Pancreas (tissue), 10 donors: ENCODE measurements around the gene SSR1. TPM values are rescaled to one million over a fixed set of nuclear protein-coding genes. Genes with fewer than 3 reads are reported as not detected.

Experiments used
- ATAC-seq, 4 donors: fragments of 200-7000 bp; cut with Tn5 transposase; one replicate each; pipeline versions ENCODE4 v1.8.0 to v1.9.1; 2020; ENCODE audit warnings: mild to moderate bottlenecking in 4 of 4, moderate library complexity in 4 of 4
- DNase-seq, 6 donors: peaks; one replicate each; pipeline ENCODE4 v3.0.0-alpha.2; 2020
- FAIRE-seq: peaks from 2 replicates; lab custom pipeline; 2012; peaks lifted over from hg19 to GRCh38; lab: Jason Lieb, UNC
- H3K27ac ChIP-seq, 4 donors: fragments of 200-600 bp; sonication (generic); 1 replicate in 3 of 4; 2 replicates in 1 of 4; pipeline versions ENCODE4 v1.5.0 to v1.8.0; 2020
- H3K27me3 ChIP-seq, 4 donors: fragments of 200-600 bp; one replicate each; pipeline ENCODE4 v1.8.0; 2021
- H3K36me3 ChIP-seq, 3 donors: fragments of 200-600 bp; sonication (generic) in 1 of 3; one replicate each; pipeline versions ENCODE4 v1.5.0 to v1.8.0; 2020 to 2021
- H3K4me1 ChIP-seq, 3 donors: fragments of 200-600 bp; one replicate each; pipeline ENCODE4 v1.8.0; 2021
- H3K4me3 ChIP-seq, 4 donors: fragments of 200-600 bp; sonication (generic) in 2 of 4; one replicate each; pipeline versions ENCODE4 v1.5.0 to v1.8.0; 2020 to 2021
- H3K9me3 ChIP-seq, 4 donors: fragments of 200-600 bp; one replicate each; pipeline ENCODE4 v1.8.0; 2021
- CTCF ChIP-seq, 4 donors: fragments of 200-600 bp; sonication (generic) in 3 of 4; IDR thresholded peaks; one replicate each; pipeline versions ENCODE4 v1.5.0 to v1.8.0; 2021; ENCODE audit warnings: antibody characterized with exemption in 4 of 4
- WGBS, 2 donors: extraction: QIAGEN DNeasy Blood & Tissue Kit; methylation state at CpG; one replicate each; pipeline ENCODE4 v1.1.7; 2013; 5-methylcytosine and 5-hydroxymethylcytosine counted together
- intact Hi-C, 3 donors: fragments of 100-400 bp; cut with DNase I; formaldehyde crosslinking; loops; one replicate each; pipeline versions ENCODE4 v1.11.1 to v1.14.2; 2022
- polyA plus RNA-seq, 2 donors: library from polyadenylated mRNA; stranded (reverse); fragments of 200-250 nt; gene quantifications; one replicate each; pipeline ENCODE4 v1.2.3, GENCODE V29; 2013
- total RNA-seq, 6 donors: library from RNA; stranded (reverse); fragmentation: NEBNext Ultra II Directional in 4 of 6; extraction: Animal tissue kit (Norgen Biotek cat#: 25700) in 4 of 6; gene quantifications; one replicate each; pipeline versions ENCODE4 v1.2.1 to v1.2.4, GENCODE V29; 2021 to 2023
- donor health status: healthy with polysubstance abuse.
- donor health status: DM: no; HTN: no; CAD: no; lungs with moderate emphysema.
- donor health status: DM: no; HTN: no; CAD: no.
- donor health status: control.
- donor health status: control.
- donor health status: Bipolar disorder and iron deficiency.
- donor health status: DM: yes; HTN: yes; CAD: no.
- donor health status: DM: no; HTN: no; CAD: no.
- donor health status: DM: no; HTN: no; CAD: no.
- donor health status: DM: yes; HTN: yes; CAD: no.

The SSR1 gene
- total and polyA plus RNA-seq, 8 donors = 11.5 to 138 (median 79.6) TPM

- no peak for TF ChIP-seq CTCF (IDR thresholded peaks at IDR 0.05)
- FAIRE-seq (no peak), DNase-seq (no peak), ATAC-seq (no peak)
- intact Hi-C loops = no loop called here
- Histone ChIP-seq H3K27me3 (no peaks in the 10 kb centered on the region), H3K9me3 (no peaks in the 10 kb centered on the region), H3K4me1 (peaks cover 0 to 5% (median 4%) of the 10 kb centered on the region in 3 donors), H3K4me3 (no peak overlapping the region), H3K36me3 (peaks cover 0 to 15% (median 0%) of the 10 kb centered on the region in 3 donors), H3K27ac (no peak overlapping the region)
- WGBS, 2 donors = 98 to 100% methylated on average over 5 of the region's 5 CpGs
Measured at GRCh38 chr6:7255918-7256317, 57.1 kb downstream of the SSR1 start.

GRCh38 chr6:7254980-7255835, 57.8 kb downstream of the SSR1 start:
- Histone ChIP-seq H3K27ac (peak overlapping the region in 2 of 4 donors; percentile 22 to 25), H3K4me3 (no peak overlapping the region), H3K27me3 (no peaks in the 10 kb centered on the region), H3K9me3 (no peaks in the 10 kb centered on the region), H3K4me1 (no peaks in the 10 kb centered on the region), H3K36me3 (peaks cover 0 to 15% (median 0%) of the 10 kb centered on the region in 3 donors)
- peak in 1 of 6 donors; percentile 30 for DNase-seq
- WGBS, 2 donors = 83 to 89% methylated on average over 12 of the region's 12 CpGs
- no peak for FAIRE-seq
- intact Hi-C loops = no loop called here
- no peak for TF ChIP-seq CTCF (IDR thresholded peaks at IDR 0.05)
- ATAC-seq = peak in 2 of 4 donors; percentile 40 to 64

- Histone ChIP-seq H3K27me3 (no peaks in the 10 kb centered on the region), H3K9me3 (no peaks in the 10 kb centered on the region), H3K4me3 (no peak overlapping the region), H3K4me1 (no peaks in the 10 kb centered on the region), H3K36me3 (peaks cover 0 to 35% (median 7%) of the 10 kb centered on the region in 3 donors), H3K27ac (no peak overlapping the region)
- DNase-seq (peak in 1 of 6 donors; percentile 11), ATAC-seq (peak in 3 of 4 donors; percentile 37 to 58 (median 44)), FAIRE-seq (no peak)
- intact Hi-C loops = no loop called here
- TF ChIP-seq CTCF (IDR thresholded peaks at IDR 0.05) = no peak
- 94 to 96% methylated on average over 4 of the region's 4 CpGs for WGBS, 2 donors
Measured at GRCh38 chr6:7252390-7252789, 60.6 kb downstream of the SSR1 start.

- no peak for TF ChIP-seq CTCF (IDR thresholded peaks at IDR 0.05)
- H3K4me1 ChIP-seq = no peaks in the 10 kb centered on the region
- H3K4me3 ChIP-seq = no peak overlapping the region
- no peak for FAIRE-seq
- intact Hi-C loops = no loop called here
- H3K27me3 ChIP-seq = no peaks in the 10 kb centered on the region
- peaks cover 0 to 42% (median 11%) of the 10 kb centered on the region in 3 donors for H3K36me3 ChIP-seq
- 92 to 94% methylated on average over 6 of the region's 6 CpGs for WGBS, 2 donors
- peak in 1 of 4 donors; percentile 28 for ATAC-seq
- no peak for DNase-seq
- H3K9me3 ChIP-seq = no peaks in the 10 kb centered on the region
- H3K27ac ChIP-seq = no peak overlapping the region
Measured at GRCh38 chr6:7251646-7252260, 61.2 kb downstream of the SSR1 start.
